Measurements from ENCODE around the gene TUBB2A.

TUBB2A gene

DNA sequence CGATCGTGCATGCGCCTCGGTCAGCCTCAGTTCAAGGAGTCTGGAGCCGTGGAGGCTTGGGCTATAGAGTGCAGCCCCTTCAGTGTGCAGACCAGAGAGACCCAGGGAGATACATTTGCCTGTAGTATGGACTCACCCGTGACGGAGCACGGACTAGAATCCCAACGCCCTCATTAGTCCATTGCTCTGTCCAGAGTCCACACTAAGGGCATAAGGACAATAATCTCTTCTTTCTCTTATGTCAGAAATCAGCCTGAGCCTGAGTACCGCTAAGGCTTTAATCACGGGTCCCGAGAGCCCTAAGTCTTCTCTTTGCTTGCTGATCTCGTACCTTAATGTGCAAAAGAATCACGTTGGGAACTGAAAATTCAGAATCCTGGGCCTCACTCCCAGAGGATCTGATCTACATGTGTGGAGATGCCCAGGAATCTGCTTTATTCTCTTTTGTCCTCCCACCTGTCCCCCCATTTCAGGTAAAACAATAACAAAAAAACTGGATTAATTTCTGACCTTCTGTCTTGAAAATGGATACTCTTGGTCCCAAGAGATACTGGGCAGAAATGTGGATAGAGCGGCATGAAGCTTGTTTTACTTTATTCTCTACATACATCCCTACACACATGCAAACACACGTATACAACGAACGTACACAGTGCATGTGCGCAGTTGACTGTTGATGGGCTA lies 38.2 kb downstream of the TUBB2A start:
- Histone ChIP-seq H3K4me3 (ENCODE audit: low read depth, low read length) (peak overlapping the region; percentile 97), H3K9me3 (ENCODE audit: control insufficient read depth, insufficient read depth, low read length) (no peaks in the 10 kb centered on the region), H3K27me3 (ENCODE audit: control insufficient read depth, insufficient read depth, low read length) (no peaks in the 10 kb centered on the region), H3K4me1 (ENCODE audit: control insufficient read depth, insufficient read depth, low read length) (peaks cover 15% of the 10 kb centered on the region), H3K27ac (ENCODE audit: low read depth, low read length) (peak overlapping the region; percentile 100), H3K36me3 (ENCODE audit: control insufficient read depth, insufficient read depth, low read length) (peaks cover 16% of the 10 kb centered on the region), H3K9ac (ENCODE audit: low read depth, low read length) (peak overlapping the region; percentile 86)

GRCh38 chr6:3118353-3119039 lies 38.8 kb downstream of the TUBB2A start, which contains the start of gene BPHL:
BPHL (plus strand) TSS chr6:3118711; CDS start chr6:3118741, 30 bp downstream.
- Histone ChIP-seq H3K9ac (ENCODE audit: low read depth, low read length) (peak within 1 kb of the TSS; percentile 86), H3K27ac (ENCODE audit: low read depth, low read length) (peak within 1 kb of the TSS; percentile 100), H3K27me3 (ENCODE audit: control insufficient read depth, insufficient read depth, low read length) (no peaks in the 10 kb centered on the region), H3K36me3 (ENCODE audit: control insufficient read depth, insufficient read depth, low read length) (peaks cover 22% of the 10 kb centered on the region), H3K4me3 (ENCODE audit: low read depth, low read length) (peak within 1 kb of the TSS; percentile 97), H3K4me1 (ENCODE audit: control insufficient read depth, insufficient read depth, low read length) (peaks cover 15% of the 10 kb centered on the region), H3K9me3 (ENCODE audit: control insufficient read depth, insufficient read depth, low read length) (no peaks in the 10 kb centered on the region)

DNA sequence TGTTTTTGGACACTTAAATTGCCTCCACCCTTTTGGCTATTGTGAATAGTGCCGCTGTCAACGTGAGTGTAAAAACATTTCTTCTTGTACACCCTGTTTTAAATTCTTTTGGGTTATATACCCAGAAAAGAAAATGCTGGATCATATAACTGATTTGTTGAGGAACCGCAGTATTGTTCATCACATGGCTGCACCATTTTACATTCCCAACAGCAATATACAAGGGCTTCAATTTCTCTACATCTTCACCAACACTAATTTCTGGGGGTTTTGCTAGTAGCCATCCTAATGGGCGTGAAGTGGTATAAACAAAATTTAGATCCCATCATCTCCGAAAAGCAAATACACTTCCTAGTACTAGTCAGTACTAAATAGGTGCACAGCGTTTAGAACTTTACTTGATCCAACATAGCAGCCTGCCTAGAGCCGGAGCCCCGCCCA lies 39.4 kb downstream of the TUBB2A start:
- Histone ChIP-seq H3K9ac (ENCODE audit: low read depth, low read length) (peak overlapping the region; percentile 86), H3K4me3 (ENCODE audit: low read depth, low read length) (peak overlapping the region; percentile 97), H3K4me1 (ENCODE audit: control insufficient read depth, insufficient read depth, low read length) (peaks cover 15% of the 10 kb centered on the region), H3K36me3 (ENCODE audit: control insufficient read depth, insufficient read depth, low read length) (peaks cover 28% of the 10 kb centered on the region), H3K27me3 (ENCODE audit: control insufficient read depth, insufficient read depth, low read length) (no peaks in the 10 kb centered on the region), H3K27ac (ENCODE audit: low read depth, low read length) (peak overlapping the region; percentile 100), H3K9me3 (ENCODE audit: control insufficient read depth, insufficient read depth, low read length) (no peaks in the 10 kb centered on the region)

- no peak overlapping the region for H3K27ac ChIP-seq (ENCODE audit: low read depth, low read length)
- H3K36me3 ChIP-seq (ENCODE audit: control insufficient read depth, insufficient read depth, low read length), result peaks cover 56% of the 10 kb centered on the region
Measured at GRCh38 chr6:3114377-3114776, 43.0 kb downstream of the TUBB2A start.

DNA sequence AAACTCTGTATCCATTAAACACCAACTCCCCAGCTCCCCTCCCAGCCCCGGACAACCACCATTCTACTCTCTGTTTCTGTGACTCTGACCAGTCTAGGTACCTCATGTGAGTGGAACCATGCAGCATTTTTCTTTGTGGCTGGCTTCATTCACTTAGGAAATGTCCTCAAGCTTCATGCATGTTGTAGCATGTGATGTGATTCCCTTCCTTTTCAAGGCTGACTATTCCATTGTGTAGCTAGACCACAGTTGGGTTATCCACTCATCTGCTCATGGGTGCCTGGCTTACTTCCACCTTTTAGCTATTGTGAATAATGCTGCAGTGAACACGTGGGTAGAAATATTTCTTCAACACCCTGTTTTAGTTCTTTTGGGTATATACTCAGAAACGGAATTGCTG lies 47.6 kb downstream of the TUBB2A start:
- no peaks in the 10 kb centered on the region for H3K4me1 ChIP-seq (ENCODE audit: control insufficient read depth, insufficient read depth, low read length)
- no peaks in the 10 kb centered on the region for H3K9me3 ChIP-seq (ENCODE audit: control insufficient read depth, insufficient read depth, low read length)
- no peak overlapping the region for H3K27ac ChIP-seq (ENCODE audit: low read depth, low read length)
- no peak overlapping the region for H3K4me3 ChIP-seq (ENCODE audit: low read depth, low read length)
- no peaks in the 10 kb centered on the region for H3K27me3 ChIP-seq (ENCODE audit: control insufficient read depth, insufficient read depth, low read length)
- no peak overlapping the region for H3K9ac ChIP-seq (ENCODE audit: low read depth, low read length)
- peaks cover 84% of the 10 kb centered on the region for H3K36me3 ChIP-seq (ENCODE audit: control insufficient read depth, insufficient read depth, low read length)

More at GRCh38 chr6:3114377-3114776, 43.0 kb downstream of the TUBB2A start:
- Histone ChIP-seq H3K9ac (ENCODE audit: low read depth, low read length) (no peak overlapping the region), H3K4me3 (ENCODE audit: low read depth, low read length) (no peak overlapping the region), H3K4me1 (ENCODE audit: control insufficient read depth, insufficient read depth, low read length) (peaks cover 10% of the 10 kb centered on the region), H3K27me3 (ENCODE audit: control insufficient read depth, insufficient read depth, low read length) (no peaks in the 10 kb centered on the region), H3K9me3 (ENCODE audit: control insufficient read depth, insufficient read depth, low read length) (no peaks in the 10 kb centered on the region)

DNA sequence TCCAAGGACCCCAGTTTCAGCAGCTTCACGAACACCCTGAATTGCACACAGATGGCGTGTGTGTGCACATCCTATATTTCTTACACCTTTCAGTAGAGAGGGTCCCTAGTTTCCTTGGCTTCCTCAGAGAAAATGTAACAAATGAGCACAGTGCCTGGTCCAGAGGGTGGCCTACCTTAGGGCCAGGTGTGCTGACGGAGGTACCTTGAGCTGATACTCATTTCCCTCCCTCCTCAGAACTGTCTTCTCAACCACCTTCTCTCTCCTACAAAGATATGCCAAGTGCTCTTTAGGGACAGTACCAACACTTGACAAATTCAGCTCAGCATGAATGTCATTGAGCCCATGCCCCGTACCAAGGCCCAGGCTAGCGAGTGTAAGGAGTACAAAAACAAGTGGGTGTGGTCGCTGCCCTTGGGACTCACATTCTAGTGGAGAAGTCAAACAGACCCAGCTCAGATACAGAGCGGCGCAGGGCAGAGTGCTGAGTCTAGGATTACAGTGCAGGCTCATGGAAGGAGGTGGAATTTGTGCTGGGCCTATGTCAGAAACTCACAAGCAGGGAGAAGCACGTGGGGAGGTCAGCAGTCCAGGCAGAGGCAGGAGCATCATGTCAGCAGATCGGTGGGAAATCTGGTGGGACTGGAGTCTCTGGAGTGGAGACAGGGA lies 48.5 kb downstream of the TUBB2A start:
- H3K27ac ChIP-seq (ENCODE audit: low read depth, low read length), result no peak overlapping the region
- H3K9me3 ChIP-seq (ENCODE audit: control insufficient read depth, insufficient read depth, low read length), result no peaks in the 10 kb centered on the region
- no peaks in the 10 kb centered on the region for H3K4me1 ChIP-seq (ENCODE audit: control insufficient read depth, insufficient read depth, low read length)
- no peak overlapping the region for H3K4me3 ChIP-seq (ENCODE audit: low read depth, low read length)
- no peaks in the 10 kb centered on the region for H3K27me3 ChIP-seq (ENCODE audit: control insufficient read depth, insufficient read depth, low read length)
- H3K9ac ChIP-seq (ENCODE audit: low read depth, low read length), result no peak overlapping the region
- H3K36me3 ChIP-seq (ENCODE audit: control insufficient read depth, insufficient read depth, low read length), result peaks cover 84% of the 10 kb centered on the region

Measured in HUES48 (cell line).